ENCODE results near the gene ZNFX1.

The ZNFX1 gene

DNA sequence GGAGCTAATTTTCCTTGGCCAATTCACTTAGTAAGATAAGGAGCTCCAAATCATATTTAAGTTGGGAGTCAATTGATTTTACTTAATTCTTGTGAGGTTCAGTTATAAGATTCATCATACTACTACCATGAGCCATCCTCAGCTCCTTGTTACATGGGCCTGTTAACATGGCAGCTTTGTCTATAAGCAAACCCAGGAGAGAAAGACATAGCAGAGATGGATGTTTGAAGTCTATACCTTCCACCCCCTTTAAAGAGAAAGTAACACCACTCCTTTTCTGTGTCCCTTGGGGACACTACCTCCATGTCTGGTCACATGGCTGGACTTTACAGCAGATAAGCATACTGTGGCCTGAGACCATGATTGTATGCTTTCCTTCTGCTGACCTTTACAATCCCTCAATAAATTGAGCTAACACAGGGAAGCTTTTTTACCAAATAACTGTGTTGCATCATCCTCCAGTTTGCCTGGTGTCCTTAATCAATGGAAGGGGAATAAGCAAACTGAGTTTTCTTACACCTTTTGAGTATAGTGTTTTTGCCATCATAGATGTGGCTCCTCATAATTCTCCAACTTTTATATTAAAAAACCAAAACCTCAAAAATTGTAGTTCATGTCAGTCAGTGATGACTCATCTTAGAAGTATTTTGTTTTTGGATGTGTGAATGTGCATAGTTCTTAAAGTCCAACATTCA lies 9.8 kb upstream of the ZNFX1 start:
- no peak for DNase-seq (ENCODE audit: low spot score)
- TF ChIP-seq, protein P1, sequence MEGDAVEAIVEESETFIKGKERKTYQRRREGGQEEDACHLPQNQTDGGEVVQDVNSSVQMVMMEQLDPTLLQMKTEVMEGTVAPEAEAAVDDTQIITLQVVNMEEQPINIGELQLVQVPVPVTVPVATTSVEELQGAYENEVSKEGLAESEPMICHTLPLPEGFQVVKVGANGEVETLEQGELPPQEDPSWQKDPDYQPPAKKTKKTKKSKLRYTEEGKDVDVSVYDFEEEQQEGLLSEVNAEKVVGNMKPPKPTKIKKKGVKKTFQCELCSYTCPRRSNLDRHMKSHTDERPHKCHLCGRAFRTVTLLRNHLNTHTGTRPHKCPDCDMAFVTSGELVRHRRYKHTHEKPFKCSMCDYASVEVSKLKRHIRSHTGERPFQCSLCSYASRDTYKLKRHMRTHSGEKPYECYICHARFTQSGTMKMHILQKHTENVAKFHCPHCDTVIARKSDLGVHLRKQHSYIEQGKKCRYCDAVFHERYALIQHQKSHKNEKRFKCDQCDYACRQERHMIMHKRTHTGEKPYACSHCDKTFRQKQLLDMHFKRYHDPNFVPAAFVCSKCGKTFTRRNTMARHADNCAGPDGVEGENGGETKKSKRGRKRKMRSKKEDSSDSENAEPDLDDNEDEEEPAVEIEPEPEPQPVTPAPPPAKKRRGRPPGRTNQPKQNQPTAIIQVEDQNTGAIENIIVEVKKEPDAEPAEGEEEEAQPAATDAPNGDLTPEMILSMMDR (IDR thresholded peaks at IDR 0.05; ENCODE audit: extremely low read depth, insufficient read depth, missing control alignments) = no peak
- in situ Hi-C loops (cut with MboI; ENCODE audit: low pct_unique_long_range_greater_than_20kb, low sequenced_read_pairs, unreplicated experiment) = no loop called here

DNA sequence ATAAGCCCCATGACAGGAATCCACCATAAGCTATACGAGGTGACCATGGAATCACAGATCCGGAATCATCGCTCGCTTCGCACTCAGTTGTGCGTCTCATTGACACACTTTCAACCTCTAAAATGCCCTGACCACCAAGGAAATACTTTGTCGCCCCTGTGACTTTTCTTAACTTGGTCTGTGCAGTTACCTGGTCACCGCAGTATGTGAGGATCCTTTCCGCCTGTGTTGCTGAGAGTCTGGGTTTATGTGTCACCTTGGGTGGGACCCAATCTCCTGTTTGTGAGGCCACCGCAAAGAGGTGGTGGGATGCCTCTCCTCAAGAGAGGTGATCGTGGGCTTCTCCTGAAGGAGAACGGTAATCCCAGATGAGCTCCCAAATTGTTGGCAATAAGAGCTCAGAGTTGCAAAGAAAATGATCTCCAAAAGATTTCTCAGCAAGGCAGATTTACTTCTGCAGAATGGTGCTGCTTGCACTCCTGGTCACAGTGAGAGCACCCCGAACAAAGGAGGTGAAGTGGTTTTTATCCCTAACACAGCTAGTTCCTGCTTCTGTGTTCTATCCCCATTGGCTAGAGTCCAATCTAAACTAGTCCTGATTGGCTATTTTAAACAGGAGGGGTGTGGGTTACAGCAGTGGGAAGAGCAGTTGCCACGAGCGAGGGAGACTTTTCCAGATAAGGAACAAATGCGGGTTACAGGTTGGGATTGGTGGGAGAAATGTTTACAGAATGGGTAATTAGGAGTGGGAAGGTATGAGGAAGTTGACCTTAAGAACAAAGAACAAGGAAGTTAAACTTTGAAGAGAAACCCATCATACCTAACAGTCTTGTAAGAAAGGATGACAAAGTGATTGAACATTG lies 9.1 kb upstream of the ZNFX1 start:
- TF ChIP-seq, protein P1 (IDR thresholded peaks at IDR 0.05; ENCODE audit: extremely low read depth, insufficient read depth, missing control alignments) = no peak
- in situ Hi-C loops (cut with MboI; ENCODE audit: low pct_unique_long_range_greater_than_20kb, low sequenced_read_pairs, unreplicated experiment) = no loop called here
- DNase-seq (ENCODE audit: low spot score) = no peak

DNA sequence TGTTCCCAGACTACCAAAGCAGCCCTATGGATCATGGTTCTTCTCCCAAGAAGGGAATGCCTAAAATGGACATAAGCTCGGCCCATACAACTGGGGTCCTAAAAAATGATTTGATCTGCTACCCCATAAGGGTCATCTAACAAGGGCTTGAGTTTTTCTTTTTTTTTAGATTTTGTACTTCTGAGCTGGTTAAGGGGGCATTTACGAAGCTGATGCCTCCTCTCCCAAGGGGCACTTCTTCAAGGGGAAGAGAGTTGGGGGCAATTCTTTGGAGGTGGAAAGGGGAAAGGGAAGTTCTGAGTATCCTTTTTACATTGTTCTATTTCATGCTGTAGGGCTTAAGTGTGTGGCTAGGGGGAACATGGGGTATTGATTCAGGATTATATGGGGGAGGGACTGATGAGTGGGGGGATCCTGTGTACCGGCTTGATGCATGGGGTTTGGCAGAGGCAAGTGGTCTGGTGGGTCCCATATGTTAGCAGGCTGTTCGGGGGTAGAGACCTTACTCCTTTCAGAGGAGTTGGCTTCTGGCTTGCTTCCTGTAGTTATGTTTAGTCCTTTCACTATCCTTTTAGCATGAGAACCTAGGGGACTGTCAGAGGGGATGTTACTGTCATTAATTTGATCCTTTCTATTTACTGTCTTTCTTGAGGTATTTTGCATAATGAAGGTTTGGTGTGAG lies 8.1 kb upstream of the ZNFX1 start:
- in situ Hi-C loops (cut with MboI; ENCODE audit: low pct_unique_long_range_greater_than_20kb, low sequenced_read_pairs, unreplicated experiment) = no loop called here
- DNase-seq (ENCODE audit: low spot score) = no peak
- TF ChIP-seq, protein P1 (IDR thresholded peaks at IDR 0.05; ENCODE audit: extremely low read depth, insufficient read depth, missing control alignments) = no peak

DNA sequence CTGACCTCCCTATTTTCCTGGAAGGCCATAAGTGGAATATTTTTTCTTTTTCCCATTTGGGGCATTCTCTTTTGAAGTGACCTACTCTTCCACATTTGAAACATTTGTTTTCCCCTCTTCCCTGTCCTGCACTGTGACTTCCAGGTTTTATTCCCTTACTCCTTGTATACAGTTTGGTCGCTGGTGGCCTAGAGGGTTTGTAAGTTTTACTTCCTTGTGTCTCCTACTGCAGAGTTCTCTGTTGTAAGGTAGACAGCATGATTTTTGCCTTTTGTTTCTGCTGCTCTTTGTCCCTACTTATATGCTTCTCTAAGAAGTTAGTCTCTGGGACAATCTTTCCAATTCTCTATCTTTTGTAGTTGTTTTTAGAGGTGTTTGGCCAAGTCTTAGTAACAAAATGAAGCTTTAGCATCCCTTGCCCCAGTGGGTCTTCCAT lies 7.4 kb upstream of the ZNFX1 start:
- DNase-seq (ENCODE audit: low spot score) = no peak
- in situ Hi-C loops (cut with MboI; ENCODE audit: low pct_unique_long_range_greater_than_20kb, low sequenced_read_pairs, unreplicated experiment) = no loop called here
- TF ChIP-seq, protein P1 (IDR thresholded peaks at IDR 0.05; ENCODE audit: extremely low read depth, insufficient read depth, missing control alignments) = no peak

DNA sequence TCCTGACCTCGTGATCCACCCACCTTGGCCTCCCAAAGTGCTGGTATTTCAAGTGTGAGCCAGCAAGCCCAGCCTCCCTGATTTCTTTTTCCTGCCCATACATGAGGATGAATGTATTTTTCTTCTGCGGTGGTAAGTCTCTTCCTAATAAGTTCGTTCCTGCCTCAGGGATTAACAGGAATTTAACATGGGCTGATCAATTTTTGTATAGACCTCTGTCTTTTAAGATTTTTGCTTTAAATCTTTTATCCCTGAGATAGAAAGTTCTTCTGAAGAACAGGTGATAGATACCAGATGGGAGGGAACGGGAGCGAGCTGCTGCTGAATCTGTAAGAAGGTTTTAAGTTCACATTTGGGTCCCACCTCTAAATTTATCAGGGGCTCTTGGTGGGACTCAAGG lies 7.0 kb upstream of the ZNFX1 start:
- TF ChIP-seq, protein P1 (IDR thresholded peaks at IDR 0.05; ENCODE audit: extremely low read depth, insufficient read depth, missing control alignments) = no peak
- in situ Hi-C loops (cut with MboI; ENCODE audit: low pct_unique_long_range_greater_than_20kb, low sequenced_read_pairs, unreplicated experiment) = no loop called here

More for the DNA sequence above, 7.0 kb upstream of the ZNFX1 start:
- DNase-seq (ENCODE audit: low spot score) = no peak

Measured in GM13977 (cell line).